ENCODE measurements around the gene CTIF.

Gene CTIF

GRCh38 chr18:48605408-48605845 lies 66.6 kb downstream of the CTIF start:
- DNase-seq = no peak

- no peak for DNase-seq
Observed at GRCh38 chr18:48607056-48607984, 68.5 kb downstream of the CTIF start.

- no peak for DNase-seq
Observed at GRCh38 chr18:48608581-48608980, 69.8 kb downstream of the CTIF start.

- DNase-seq = no peak
Observed at GRCh38 chr18:48609114-48609513, 70.3 kb downstream of the CTIF start.

GRCh38 chr18:48609820-48610815 lies 71.3 kb downstream of the CTIF start:
- no peak for DNase-seq

- DNase-seq = no peak
Observed at GRCh38 chr18:48611203-48611602, 72.4 kb downstream of the CTIF start.

GRCh38 chr18:48611785-48612480 lies 73.1 kb downstream of the CTIF start:
- no peak for DNase-seq

GRCh38 chr18:48612511-48612910 lies 73.7 kb downstream of the CTIF start:
- DNase-seq = no peak

GRCh38 chr18:48612917-48613316 lies 74.1 kb downstream of the CTIF start:
- no peak for DNase-seq

GRCh38 chr18:48613589-48614404 lies 75.0 kb downstream of the CTIF start:
- no peak for DNase-seq

- no peak for DNase-seq
Observed at GRCh38 chr18:48615566-48616401, 77.0 kb downstream of the CTIF start.

GRCh38 chr18:48616484-48617255 lies 77.8 kb downstream of the CTIF start:
- DNase-seq = no peak

GRCh38 chr18:48617844-48618497 lies 79.1 kb downstream of the CTIF start:
- DNase-seq = no peak

GRCh38 chr18:48619016-48619415 lies 80.2 kb downstream of the CTIF start:
- no peak for DNase-seq

GRCh38 chr18:48619501-48619900 lies 80.7 kb downstream of the CTIF start:
- no peak for DNase-seq

GRCh38 chr18:48620071-48620470 lies 81.2 kb downstream of the CTIF start:
- no peak for DNase-seq

GRCh38 chr18:48621240-48621639 lies 82.4 kb downstream of the CTIF start:
- DNase-seq = no peak

GRCh38 chr18:48621815-48622555 lies 83.2 kb downstream of the CTIF start:
- no peak for DNase-seq
